Measurements from ENCODE around the gene CEACAM16. TPM values are rescaled to one million over a fixed set of nuclear protein-coding genes. Genes with fewer than 3 reads are reported as not detected.
"Not testable (repeated sequence)": the region's sequence is repeated elsewhere in the genome, so short reads cannot be mapped to it uniquely, and the experiment has no call there.

Gene CEACAM16
- total and polyA plus RNA-seq, 9 of the 15 experiments (the other 6 are each of a cell fraction or from before 2014, with no cell fraction given) = not detected

DNA sequence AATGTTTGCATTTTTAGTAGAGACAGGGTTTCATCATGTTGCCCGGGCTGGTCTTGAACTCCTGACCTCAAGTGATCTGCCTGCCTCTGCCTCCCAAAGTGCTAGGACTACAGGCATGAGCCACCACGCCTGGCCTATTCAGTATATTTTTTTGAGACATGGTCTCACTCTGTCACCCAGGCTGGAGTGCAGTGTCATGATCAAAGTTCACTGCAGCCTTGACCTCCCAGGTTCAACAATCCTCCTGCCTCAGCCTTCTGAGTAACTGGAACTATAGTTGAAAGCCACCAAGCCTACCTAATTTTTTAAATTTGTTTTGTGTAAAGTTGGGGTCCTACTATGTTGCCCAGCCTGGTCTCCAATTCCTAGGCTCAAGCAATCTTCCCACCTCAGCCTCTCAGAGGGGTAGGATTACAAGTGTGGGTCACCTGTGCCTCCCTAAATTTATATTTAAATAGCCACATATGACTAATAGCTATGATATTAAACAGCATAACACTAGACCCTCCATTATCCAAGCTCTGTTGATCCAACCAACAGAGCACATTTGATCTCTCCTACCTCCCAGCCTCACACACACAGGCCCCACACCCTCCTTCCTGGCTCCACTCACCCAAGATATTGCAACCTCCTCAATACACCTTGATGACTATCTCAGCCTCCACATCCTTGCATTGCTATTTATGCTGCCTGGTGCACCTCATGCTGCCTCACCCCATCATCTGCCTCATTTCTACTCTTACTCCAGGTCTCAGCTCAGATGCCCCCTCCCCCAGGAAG lies 29.8 kb upstream of the CEACAM16 start (continued):
- TF ChIP-seq, protein P1, sequence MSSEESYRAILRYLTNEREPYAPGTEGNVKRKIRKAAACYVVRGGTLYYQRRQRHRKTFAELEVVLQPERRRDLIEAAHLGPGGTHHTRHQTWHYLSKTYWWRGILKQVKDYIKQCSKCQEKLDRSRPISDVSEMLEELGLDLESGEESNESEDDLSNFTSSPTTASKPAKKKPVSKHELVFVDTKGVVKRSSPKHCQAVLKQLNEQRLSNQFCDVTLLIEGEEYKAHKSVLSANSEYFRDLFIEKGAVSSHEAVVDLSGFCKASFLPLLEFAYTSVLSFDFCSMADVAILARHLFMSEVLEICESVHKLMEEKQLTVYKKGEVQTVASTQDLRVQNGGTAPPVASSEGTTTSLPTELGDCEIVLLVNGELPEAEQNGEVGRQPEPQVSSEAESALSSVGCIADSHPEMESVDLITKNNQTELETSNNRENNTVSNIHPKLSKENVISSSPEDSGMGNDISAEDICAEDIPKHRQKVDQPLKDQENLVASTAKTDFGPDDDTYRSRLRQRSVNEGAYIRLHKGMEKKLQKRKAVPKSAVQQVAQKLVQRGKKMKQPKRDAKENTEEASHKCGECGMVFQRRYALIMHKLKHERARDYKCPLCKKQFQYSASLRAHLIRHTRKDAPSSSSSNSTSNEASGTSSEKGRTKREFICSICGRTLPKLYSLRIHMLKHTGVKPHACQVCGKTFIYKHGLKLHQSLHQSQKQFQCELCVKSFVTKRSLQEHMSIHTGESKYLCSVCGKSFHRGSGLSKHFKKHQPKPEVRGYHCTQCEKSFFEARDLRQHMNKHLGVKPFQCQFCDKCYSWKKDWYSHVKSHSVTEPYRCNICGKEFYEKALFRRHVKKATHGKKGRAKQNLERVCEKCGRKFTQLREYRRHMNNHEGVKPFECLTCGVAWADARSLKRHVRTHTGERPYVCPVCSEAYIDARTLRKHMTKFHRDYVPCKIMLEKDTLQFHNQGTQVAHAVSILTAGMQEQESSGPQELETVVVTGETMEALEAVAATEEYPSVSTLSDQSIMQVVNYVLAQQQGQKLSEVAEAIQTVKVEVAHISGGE (CRISPR knock-in tag; IDR thresholded peaks at IDR 0.05) = no peak
- no peak for TF ChIP-seq FUS (optimal IDR thresholded peaks at IDR 0.05; ENCODE audit: low read depth, low read length)

DNA sequence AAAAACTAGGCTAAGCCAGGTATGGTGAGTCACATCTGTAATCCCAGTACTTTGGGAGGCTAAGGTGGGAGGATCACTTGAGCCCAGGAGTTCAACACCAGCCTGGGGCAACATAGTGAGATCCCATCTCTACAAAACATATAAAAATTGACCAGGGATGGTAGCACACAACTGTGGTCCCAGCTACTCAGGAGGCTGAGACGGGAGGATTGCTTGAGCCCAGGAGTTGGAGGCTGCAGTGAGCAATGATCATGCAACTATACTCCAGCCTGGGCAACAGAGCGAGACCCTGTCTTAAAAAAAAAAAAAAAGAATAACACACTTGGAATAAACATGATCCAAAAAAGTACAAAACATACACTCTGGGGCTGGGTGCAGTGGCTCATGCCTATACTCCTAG lies 28.9 kb upstream of the CEACAM16 start:
- BruUV-seq (replicated peaks); H3K9me1 ChIP-seq (ENCODE audit: control insufficient read depth, insufficient read depth, low read length); H3K9me3 ChIP-seq (replicated peaks; ENCODE audit: control insufficient read depth, insufficient read depth, low read depth, low read length); POLR2A ChIA-PET; H3K36me3 ChIP-seq (ENCODE audit: control insufficient read depth, insufficient read depth, low read length); DNase-seq (ENCODE audit: extremely low read depth in 1 of 4, low spot score in 3 of 4); in situ Hi-C loops (cut with MboI); FAIRE-seq; H3K4me3 ChIP-seq; CTCF ChIA-PET (ENCODE audit: low intra/inter-chr PET ratio); H3K4me2 ChIP-seq (ENCODE audit: insufficient read depth, low read length); H3K27ac ChIP-seq (ENCODE audit: extremely low read depth, low read depth, low read length); ATAC-seq; intact Hi-C loops (cut with micrococcal nuclease); H3K4me1 ChIP-seq (replicated peaks in 1 of 2; ENCODE audit: control insufficient read depth in 2 of 2, insufficient read depth in 2 of 2, low read length in 2 of 2); H3K79me2 ChIP-seq (ENCODE audit: control insufficient read depth, insufficient read depth, low read length); H3K9ac ChIP-seq (ENCODE audit: insufficient read depth in 1 of 2, low read depth in 2 of 2, low read length in 2 of 2); H4K20me1 ChIP-seq (replicated peaks; ENCODE audit: control insufficient read depth, insufficient read depth, low read length); H2AFZ ChIP-seq (ENCODE audit: low read depth, low read length); H3K27me3 ChIP-seq (ENCODE audit: control insufficient read depth in 2 of 2, insufficient read depth in 2 of 2, low read length in 2 of 2): not testable (repeated sequence)
- peak; percentile 50 for TF ChIP-seq BCOR (IDR thresholded peaks at IDR 0.05)
- peak; percentile 94 for TF ChIP-seq ZNF121 (CRISPR knock-in tag; conservative IDR thresholded peaks at IDR 0.05)
- 18% methylated on average over 1 of the region's 2 CpGs for WGBS (ENCODE audit: insufficient coverage, low coverage, missing lambda C conversion rate)
